Upper lobe of left lung (tissue), 4 donors: ENCODE data around the gene ZNF750.

Source experiments
- EP300 ChIP-seq, 4 donors: sonication (generic); formaldehyde crosslinking; IDR thresholded peaks; one replicate each; pipeline ENCODE4 v1.5.1; 2017; ENCODE audit warnings: antibody characterized with exemption in 4 of 4, control low read depth in 2 of 4
- POLR2A ChIP-seq, 4 donors: fragments of 450-650 bp; IDR thresholded peaks; one replicate each; pipeline ENCODE4 v1.5.1; 2016 to 2017; ENCODE audit warnings: antibody characterized with exemption in 4 of 4, mild to moderate bottlenecking in 2 of 4
- TF ChIP-seq, protein P1 (sequence below), 6 experiments: fragments of 450-650 bp in 4 of 6; fragments of 200-600 bp in 2 of 6; sonication (generic) in 2 of 6; IDR thresholded peaks; one replicate each; pipeline ENCODE4 v1.5.1; 2016 to 2019; ENCODE audit warnings: antibody characterized with exemption in 6 of 6

- TF ChIP-seq POLR2A (IDR thresholded peaks at IDR 0.05) (no peak), EP300 (IDR thresholded peaks at IDR 0.05) (no peak)
- TF ChIP-seq, protein P1, sequence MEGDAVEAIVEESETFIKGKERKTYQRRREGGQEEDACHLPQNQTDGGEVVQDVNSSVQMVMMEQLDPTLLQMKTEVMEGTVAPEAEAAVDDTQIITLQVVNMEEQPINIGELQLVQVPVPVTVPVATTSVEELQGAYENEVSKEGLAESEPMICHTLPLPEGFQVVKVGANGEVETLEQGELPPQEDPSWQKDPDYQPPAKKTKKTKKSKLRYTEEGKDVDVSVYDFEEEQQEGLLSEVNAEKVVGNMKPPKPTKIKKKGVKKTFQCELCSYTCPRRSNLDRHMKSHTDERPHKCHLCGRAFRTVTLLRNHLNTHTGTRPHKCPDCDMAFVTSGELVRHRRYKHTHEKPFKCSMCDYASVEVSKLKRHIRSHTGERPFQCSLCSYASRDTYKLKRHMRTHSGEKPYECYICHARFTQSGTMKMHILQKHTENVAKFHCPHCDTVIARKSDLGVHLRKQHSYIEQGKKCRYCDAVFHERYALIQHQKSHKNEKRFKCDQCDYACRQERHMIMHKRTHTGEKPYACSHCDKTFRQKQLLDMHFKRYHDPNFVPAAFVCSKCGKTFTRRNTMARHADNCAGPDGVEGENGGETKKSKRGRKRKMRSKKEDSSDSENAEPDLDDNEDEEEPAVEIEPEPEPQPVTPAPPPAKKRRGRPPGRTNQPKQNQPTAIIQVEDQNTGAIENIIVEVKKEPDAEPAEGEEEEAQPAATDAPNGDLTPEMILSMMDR (IDR thresholded peaks at IDR 0.05): no peak
These were observed 36.3 kb upstream of the ZNF750 start for GRCh38 chr17:82876149-82876548.
